ENCODE results near the gene TFAP2C.

Gene TFAP2C

DNA sequence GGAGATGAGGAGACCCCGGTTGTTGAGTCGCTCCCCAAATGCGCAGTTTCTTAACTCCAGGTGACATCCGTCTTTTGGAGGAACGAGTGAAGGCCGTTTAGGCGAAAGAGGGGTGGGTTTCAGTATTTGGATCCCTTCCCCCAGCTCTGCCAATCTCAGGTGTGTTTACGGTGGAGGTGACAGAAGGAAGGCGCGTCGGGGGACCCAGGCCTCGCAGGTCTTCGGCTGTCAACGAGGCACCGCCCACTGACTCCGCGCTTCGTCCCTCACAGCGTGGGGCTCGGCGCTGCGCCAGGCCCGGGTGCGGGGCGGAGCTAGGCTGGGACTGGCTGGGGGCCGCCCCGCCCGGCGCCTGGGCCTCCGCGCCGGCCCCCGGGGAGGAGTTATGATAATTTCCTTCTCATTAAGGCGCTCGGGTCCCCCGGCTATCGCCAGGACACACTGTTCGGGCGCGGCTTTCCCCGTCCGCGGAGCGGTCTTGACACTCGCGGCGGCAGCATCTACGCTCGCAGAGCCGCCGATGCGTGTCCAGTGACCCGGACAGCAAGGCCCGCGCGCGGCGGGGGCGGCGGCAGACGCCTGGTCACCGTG is at the start of gene TFAP2C:
TSS of gene TFAP2C (plus strand) at position 434 of the 591 bp plus-strand sequence. CDS start 239 bp downstream, outside the sequence.
- DNase-seq (ENCODE audit: low read depth), result no peak

GRCh38 chr20:56580226-56580625 is 48.9 kb upstream of the TFAP2C start:
- DNase-seq (ENCODE audit: low read depth), result no peak

GRCh38 chr20:56581701-56582100 is 47.4 kb upstream of the TFAP2C start:
- DNase-seq (ENCODE audit: low read depth), result no peak

DNA sequence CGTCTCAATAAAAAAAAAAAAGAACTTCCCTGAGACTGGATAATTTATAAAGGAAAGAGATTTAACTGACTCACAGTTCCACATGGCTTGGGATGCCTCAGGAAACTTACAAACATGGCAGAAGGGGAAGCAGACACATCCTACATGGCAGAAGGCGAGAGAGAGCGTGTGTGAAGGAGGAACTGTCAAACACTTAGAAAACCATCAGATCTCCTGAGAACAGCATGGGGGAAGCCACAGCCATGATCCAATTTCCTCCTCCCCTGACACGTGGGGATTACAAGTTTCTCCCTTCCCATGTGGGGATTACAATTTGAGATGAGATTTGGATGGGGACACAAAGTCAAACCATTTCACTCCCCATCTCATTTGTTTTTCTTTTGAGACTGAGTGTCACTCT is 46.6 kb upstream of the TFAP2C start:
- no peak for DNase-seq (ENCODE audit: low read depth)

- no peak for DNase-seq (ENCODE audit: low read depth)
Observed at GRCh38 chr20:56584916-56585315, 44.2 kb upstream of the TFAP2C start.

DNA sequence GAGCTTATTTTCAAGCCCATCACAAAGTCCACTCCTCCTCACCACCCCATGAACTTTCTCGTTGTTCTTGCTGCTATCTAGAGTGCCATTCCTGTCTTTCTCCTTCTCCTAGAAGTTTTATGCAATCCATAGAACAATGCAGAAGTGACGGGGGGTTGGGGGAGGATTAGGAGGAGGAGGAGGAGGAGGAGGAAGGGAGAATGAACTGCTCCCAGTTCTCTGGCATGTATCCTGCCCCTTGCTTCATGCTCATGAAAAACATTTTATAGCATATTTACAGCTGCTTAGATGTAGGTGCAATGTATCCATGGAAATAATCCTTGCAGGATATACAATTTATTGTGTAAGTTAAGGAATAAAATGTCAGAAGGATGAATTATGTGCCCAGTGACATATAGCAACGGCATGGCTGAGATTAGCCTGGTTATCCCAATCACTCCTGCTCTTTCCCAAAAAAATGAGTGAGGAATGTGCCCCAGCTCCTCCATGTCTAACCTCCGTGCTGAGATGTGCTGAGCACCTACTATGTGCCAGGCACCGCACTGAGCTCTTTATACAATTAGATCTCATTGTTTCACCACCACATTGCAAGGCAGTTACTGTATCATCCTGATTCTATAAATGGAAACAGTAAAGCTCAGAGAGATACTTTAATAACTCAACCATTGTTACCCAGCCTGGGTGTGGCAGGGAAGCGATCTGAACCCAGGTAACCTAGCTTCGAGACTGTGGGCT is 41.6 kb upstream of the TFAP2C start:
- DNase-seq (ENCODE audit: low read depth), result no peak

GRCh38 chr20:56588996-56589395 is 40.1 kb upstream of the TFAP2C start:
- no peak for DNase-seq (ENCODE audit: low read depth)

DNA sequence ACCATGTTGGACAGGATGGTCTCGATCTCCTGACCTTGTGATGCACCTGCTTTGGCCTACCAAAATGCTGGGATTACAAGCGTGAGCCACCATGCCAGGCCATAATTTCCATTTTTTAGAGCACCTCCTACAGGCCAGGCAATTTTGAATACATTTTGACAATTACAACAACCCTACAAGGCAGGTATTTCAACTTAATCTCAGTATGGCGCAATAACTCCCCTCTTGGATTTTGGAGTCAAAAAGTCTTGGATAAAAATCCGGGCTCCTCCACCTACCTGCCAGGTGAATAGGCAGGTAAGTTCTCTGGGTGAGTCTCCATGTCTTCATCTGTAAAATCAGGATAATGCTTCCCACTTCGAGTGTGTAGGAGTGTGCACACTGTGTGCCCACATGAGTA is 39.5 kb upstream of the TFAP2C start:
- no peak for DNase-seq (ENCODE audit: low read depth)

- DNase-seq (ENCODE audit: low read depth), result no peak
Observed at GRCh38 chr20:56590888-56591287, 38.2 kb upstream of the TFAP2C start.

DNA sequence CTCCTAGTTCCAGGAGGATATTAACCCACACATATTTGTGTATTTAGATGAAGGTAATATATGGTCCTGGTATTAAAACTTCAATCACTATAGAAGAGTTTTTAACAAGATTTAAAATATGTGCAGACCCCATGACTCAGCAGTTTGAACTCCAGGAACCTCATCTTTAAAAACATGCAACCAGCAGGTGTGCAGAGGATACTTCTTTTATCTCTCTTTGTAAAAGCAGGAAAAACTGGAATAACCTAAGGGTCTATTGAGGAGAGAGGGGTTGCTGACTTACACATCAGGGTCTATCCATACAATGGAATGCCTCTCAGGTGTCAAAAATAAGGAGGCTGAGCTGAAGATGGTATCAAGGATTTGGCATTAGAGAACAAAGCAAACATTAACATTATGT is 36.9 kb upstream of the TFAP2C start:
- no peak for DNase-seq (ENCODE audit: low read depth)

DNA sequence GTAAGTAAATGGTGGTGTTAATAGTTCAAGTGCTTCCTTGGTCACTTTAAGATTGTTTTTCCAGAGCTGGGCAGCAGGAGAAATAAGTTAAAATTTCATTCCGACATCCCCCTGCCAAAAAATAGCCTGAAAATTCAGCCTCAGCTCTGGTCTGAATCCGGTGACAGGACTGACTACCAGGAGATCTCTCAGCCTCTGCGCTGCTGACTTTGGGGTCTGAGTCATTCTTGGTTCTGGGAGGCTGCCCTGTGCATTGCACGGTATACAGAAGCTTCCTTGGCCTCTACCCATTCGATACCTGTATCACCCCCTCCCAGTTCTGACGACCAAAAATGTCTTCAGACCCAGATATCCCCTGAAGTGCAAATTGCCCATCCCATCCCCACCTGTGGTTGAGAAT is 36.3 kb upstream of the TFAP2C start:
- no peak for DNase-seq (ENCODE audit: low read depth)

DNA sequence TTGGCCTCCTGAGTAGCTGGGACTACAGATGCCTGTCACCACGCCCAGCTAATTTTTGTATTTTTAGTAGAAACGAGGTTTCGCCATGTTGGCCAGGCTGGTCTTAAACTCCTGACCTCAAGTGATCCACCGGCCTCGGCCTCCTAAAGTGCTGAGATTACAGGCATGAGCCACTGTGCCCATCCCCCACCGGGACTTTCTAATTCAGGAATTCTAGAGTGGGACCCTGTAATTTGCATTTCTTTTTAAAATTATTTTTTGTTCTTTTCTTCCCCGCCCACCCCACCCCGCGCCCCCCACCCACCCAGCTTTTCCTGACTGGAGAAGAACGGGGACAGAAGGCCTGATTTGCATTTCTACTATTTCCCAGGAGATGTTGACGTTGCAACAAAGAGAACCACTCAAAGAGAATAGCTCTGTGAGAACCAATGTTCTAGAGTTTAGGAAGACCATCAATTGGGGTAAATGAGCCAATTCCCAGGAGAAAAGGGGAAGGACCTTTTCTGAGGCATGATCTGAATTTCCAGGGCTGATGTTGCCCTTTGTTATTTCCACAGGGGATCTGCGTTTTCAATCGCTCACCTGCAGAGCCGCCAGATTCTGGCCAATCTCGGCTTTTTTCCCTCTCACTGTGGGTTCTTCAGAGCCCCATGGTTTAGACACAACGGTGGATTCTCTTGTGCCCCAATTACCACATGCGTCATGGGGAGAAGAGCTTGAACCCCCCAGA is 33.2 kb upstream of the TFAP2C start:
- no peak for DNase-seq (ENCODE audit: low read depth)

GRCh38 chr20:56601166-56601565 is 27.9 kb upstream of the TFAP2C start:
- no peak for DNase-seq (ENCODE audit: low read depth)

DNA sequence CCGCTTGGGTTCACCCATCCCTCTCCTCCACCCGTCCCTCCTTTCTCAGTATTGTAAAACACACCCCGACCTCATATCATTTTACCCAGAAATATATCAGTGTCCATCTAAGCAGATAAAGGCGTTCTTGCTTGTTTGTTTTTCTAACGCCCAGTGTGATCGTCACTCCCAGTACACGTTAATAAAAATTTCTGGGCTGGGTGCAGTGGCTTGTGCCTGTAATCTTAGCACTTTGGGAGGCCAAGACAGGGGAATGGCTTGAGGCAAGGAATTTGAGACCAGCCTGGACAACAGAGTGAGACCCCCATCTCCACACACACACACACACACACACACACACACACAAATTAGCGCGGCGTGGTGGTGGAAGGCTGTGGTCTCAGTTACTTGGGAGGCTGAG is 24.4 kb upstream of the TFAP2C start:
- no peak for DNase-seq (ENCODE audit: low read depth)

- DNase-seq (ENCODE audit: low read depth), result no peak
Observed at GRCh38 chr20:56605261-56605996, 23.7 kb upstream of the TFAP2C start.

DNA sequence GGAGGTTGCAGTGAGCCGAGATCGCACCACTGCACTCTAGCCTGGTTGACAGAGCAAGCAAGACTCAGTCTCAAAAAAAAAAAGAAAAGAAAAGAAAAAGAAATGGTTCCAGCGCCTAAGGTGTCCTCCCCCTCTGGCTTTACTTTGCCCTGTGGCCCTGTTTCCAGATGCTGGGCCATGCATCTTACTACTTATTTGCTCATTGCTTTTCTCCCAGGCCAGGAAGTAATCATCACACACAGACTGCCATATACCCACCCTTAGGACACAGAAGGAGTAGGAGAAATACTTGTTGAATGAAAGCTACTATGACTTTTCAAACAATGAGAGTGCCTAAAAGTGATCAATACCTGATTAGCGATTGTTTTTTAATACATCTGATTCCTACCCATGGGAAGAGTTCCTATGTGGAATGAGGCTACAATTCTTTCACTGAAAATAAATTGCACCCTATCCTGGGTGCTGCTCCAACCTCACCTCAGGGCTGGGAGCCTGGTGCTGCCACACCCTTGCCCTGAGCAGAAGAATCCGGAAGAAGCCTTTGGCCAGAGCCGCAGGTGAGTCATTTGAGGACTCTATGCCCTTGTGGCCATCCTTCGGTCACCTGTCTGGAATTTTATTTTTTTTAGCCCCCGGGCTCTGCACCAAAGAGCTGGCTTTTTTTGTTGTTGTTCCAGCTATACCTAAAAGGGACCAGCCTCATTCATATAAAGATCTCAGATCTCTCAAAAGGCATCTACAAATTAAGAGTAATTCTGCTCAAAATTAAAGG is 22.7 kb upstream of the TFAP2C start:
- no peak for DNase-seq (ENCODE audit: low read depth)

GRCh38 chr20:56607061-56607704 is 21.9 kb upstream of the TFAP2C start:
- no peak for DNase-seq (ENCODE audit: low read depth)

GRCh38 chr20:56608376-56608775 is 20.7 kb upstream of the TFAP2C start:
- no peak for DNase-seq (ENCODE audit: low read depth)

- DNase-seq (ENCODE audit: low read depth), result no peak
Observed at GRCh38 chr20:56609321-56609720, 19.8 kb upstream of the TFAP2C start.

DNA sequence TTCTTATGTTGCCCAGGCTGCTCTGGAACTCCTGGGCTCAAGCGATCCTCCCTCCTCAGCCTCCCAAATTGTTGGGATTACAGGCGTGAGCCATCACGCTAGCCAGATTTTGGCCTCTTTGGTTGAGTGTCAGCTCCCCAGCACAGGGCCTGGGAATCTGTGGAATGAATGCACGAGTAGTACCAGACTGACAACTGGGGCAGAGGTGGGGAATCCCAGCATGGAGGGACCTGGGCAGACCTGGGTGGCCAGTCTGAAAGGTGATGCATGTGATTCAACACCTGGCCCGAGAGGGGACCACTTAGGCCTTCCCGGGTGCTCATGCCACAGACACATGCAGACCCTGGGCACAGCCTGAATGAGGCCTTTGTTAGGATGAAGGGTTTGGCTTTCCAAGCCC is 19.0 kb upstream of the TFAP2C start:
- DNase-seq (ENCODE audit: low read depth), result no peak

DNA sequence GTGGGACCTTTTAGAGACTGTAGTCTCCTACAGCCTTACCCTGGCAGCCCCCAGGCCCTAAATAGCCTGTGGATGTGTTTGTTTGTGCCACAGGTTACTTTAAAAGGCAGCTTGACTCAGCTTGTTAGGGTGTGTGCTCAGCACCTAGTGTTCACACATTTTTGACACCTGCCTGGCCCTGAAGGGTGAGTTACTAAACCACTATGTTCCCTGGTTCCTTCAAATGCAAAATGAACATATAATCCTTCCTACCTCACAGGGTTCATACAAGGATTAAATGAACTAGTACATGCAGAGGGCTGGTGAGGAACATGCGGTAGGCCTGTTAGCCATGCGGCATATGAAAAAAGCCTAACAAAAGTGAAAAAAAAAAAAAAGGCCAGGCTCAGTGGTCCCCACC is 14.9 kb upstream of the TFAP2C start:
- no peak for DNase-seq (ENCODE audit: low read depth)

All from activated T-helper 1 cell treated with Interleukin-2 at 50 U/mL for 16 hours (primary cell).